Mammary epithelial cell (primary cell): ENCODE measurements around the gene TBC1D16.

Source experiments
- CTCF ChIP-seq, 2 donors: IDR thresholded peaks in 1 of 2; conservative IDR thresholded peaks in 1 of 2; 2 replicates each; pipeline ENCODE4 v1.5.1; 2011 to 2012; ENCODE audit warnings: inconsistent platforms in 2 of 2, low read length in 2 of 2, mild to moderate bottlenecking in 2 of 2, control low read depth in 1 of 2, low read depth in 1 of 2; ENCODE audit not compliant: insufficient read depth in 1 of 2; ENCODE audit errors: extremely low read depth in 1 of 2
- EZH2 ChIP-seq: IDR thresholded peaks from 2 replicates; pipeline ENCODE4 v1.6.1; 2012; ENCODE audit warnings: low read length, inconsistent platforms, borderline replicate concordance

GRCh38 chr17:80064696-80065095 is 29.0 kb upstream of the TBC1D16 start:
- TF ChIP-seq CTCF (conservative IDR thresholded peaks at IDR 0.05 in 1 of 2, IDR thresholded peaks at IDR 0.05 in 1 of 2; ENCODE audit: extremely low read depth in 1 of 2, insufficient read depth in 1 of 2, low read depth in 1 of 2, low read length in 2 of 2) (no peak), EZH2 (no peak)
